ENCODE data around the gene ATMIN. TPM values are rescaled to one million over a fixed set of nuclear protein-coding genes. Genes with fewer than 3 reads are reported as not detected.
A peak's percentile ranks its signal among the peaks of the same experiment; 100 is the strongest.

ATMIN gene, protein sequence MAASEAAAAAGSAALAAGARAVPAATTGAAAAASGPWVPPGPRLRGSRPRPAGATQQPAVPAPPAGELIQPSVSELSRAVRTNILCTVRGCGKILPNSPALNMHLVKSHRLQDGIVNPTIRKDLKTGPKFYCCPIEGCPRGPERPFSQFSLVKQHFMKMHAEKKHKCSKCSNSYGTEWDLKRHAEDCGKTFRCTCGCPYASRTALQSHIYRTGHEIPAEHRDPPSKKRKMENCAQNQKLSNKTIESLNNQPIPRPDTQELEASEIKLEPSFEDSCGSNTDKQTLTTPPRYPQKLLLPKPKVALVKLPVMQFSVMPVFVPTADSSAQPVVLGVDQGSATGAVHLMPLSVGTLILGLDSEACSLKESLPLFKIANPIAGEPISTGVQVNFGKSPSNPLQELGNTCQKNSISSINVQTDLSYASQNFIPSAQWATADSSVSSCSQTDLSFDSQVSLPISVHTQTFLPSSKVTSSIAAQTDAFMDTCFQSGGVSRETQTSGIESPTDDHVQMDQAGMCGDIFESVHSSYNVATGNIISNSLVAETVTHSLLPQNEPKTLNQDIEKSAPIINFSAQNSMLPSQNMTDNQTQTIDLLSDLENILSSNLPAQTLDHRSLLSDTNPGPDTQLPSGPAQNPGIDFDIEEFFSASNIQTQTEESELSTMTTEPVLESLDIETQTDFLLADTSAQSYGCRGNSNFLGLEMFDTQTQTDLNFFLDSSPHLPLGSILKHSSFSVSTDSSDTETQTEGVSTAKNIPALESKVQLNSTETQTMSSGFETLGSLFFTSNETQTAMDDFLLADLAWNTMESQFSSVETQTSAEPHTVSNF
- 46.9 and 59.6 TPM in 2 replicates for total RNA-seq (2014; rRNA removed; shearing (Covaris generic))

DNA sequence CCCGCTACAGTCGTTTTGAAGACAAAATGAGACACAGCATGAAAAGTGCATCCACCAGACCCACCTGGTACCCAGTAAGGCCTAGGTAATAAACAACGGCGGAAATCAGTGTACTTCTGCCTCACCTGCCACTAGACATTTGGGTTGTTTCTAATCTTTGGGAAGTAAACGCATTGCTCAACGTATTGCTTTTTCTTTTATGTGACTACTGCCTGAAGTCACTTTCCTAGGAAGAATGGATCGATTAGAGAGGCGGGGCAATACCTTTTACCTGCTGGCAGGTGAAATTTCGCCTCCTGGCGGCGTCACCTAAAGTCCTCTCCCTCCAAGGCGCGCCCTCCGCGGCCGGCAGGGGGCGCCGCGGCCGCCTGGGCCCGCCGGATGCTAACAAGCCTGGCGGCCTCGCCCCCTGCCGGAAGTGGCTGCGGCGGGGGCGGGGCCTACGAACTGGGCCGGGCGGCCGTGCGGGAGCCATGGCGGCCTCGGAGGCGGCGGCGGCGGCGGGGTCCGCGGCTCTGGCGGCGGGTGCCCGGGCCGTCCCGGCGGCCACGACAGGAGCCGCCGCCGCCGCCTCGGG, at the start of gene ATMIN:
ATMIN (plus strand) TSS at position 445 of the 577 bp plus-strand sequence; CDS start at position 474, 29 bp downstream.
- DNase-seq (ENCODE audit: low spot score) = peak; percentile 83
- in situ Hi-C loops (cut with HindIII; ENCODE audit: low sequenced_read_pairs) = no loop called here

DNA sequence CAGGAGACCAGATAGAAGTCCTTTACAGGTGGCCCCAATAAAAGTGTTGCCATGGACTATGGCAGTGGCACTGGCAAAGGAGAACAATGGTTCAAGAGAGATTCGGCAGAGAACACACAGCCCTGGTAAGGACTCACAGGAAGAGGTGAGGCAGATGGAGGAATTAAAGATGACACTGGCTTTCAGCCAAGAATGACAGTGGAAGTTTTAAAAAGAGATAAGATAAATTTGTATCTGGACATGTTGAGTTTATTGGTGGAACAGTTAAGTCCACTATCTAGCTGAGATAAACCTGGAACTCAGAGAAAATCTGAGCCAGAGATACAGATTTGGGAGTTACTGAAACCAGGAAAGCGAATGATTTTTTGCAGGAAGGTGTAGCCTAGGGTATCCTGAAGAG, 49.1 kb upstream of the ATMIN start:
- in situ Hi-C loops (cut with HindIII; ENCODE audit: low sequenced_read_pairs) = no loop called here
- DNase-seq (ENCODE audit: low spot score) = peak; percentile 23

DNA sequence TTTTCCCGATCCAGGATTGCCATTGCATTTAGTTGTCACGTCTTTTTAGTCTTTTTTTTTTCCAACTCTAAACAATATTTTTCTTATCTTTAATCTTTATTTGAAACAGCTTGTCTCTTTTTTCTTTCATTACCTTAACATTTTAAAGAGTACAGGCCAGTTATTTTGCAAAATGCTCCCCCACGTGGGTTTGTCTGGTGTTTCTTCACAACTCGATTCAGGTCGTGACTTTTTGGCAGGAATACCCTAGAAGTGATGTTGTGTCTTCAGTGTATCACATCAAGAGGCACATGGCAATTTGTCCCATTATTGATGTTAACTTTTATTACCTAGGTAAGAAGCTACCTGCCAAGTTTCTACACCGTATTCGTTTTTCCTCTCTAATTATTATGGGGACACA, 46.9 kb upstream of the ATMIN start:
- DNase-seq (ENCODE audit: low spot score) = no peak
- in situ Hi-C loops (cut with HindIII; ENCODE audit: low sequenced_read_pairs) = no loop called here

DNA sequence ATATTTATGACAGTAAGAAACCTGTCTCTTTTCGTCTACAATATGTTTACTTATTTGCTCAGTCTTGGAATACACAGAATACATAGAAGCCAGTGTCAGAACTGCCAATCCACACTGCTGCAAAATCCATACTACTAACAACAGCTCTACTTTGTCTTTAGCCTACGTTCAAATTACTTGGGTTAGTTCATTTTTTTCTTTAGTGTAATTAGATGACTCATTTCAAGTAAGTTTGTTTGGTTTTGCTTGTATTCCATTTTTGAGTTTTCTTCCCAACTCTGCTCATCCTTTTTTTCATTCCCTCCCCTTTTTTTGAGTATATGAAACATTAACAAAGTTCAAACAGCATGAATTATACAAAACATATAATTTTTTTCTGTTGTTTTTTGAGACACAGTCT, 45.8 kb upstream of the ATMIN start:
- DNase-seq (ENCODE audit: low spot score) = no peak
- in situ Hi-C loops (cut with HindIII; ENCODE audit: low sequenced_read_pairs) = no loop called here

DNA sequence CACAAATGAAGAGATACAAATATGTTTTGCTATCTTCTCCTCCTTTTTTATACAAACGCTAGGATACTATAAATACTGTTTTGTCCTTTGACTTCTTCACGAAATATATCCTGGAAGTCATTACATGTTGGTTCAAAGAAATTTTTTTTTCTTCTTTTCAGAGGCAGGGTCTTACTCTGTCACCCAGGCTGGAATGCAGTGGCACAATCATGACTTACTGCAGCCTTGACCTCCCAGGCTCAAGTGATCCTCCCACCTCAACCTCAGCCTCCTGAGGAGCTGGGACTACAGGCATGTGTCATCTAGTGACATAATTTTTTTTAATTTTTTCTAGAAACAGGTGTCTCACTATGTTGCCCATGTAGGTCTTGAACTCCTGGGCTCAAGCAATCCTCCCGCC, 45.1 kb upstream of the ATMIN start:
- in situ Hi-C loops (cut with HindIII; ENCODE audit: low sequenced_read_pairs) = no loop called here
- DNase-seq (ENCODE audit: low spot score) = no peak

DNA sequence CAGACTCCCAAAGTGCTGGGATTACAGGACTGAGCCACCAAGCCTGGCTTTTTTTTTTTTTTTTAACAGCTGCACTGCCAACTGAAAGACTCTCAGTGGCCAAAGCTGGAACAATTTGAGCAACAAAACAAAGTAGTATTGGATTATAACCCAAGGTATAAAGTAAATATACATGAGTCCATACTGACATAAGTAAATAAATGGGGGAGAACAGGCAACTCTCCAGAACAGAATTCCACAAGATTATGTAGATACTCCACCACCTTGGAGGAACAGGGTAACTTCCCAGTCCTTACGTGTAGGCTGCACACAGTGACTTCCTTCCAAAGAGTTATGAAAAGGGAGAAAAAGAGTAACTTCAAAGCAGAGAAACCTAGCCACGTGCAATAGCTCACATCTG, 44.7 kb upstream of the ATMIN start:
- no peak for DNase-seq (ENCODE audit: low spot score)

DNA sequence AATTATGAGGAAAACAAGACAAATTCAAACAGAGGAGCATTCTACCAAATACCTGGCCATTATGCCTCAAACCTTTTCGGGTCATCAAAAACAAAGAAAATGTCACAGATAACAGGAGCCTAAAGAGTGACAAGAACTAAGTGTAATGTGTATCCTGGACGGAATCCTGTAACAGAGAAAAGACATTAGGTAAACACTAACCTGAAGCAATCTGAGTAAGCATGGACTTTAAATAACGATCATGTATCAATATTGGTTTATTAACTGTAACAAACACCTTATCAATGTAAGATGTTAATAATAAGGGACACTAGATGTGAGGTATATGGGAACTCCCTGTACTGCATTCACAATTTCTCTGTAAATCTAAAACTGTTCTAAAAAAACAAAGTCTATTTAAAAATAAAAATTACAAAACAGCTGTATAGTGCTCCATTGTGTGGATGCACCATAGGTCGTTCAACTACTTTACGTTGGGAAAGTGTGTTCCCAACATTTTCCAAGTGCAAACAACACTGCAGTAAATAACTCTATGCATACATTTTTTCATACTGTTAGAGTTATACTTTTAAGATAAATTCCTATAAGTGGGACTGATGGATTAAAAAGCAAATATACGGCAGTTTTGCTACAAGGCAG, 43.7 kb upstream of the ATMIN start:
- in situ Hi-C loops (cut with HindIII; ENCODE audit: low sequenced_read_pairs) = no loop called here
- no peak for DNase-seq (ENCODE audit: low spot score)

More for the DNA sequence above, 44.7 kb upstream of the ATMIN start:
- in situ Hi-C loops (cut with HindIII; ENCODE audit: low sequenced_read_pairs) = no loop called here

DNA sequence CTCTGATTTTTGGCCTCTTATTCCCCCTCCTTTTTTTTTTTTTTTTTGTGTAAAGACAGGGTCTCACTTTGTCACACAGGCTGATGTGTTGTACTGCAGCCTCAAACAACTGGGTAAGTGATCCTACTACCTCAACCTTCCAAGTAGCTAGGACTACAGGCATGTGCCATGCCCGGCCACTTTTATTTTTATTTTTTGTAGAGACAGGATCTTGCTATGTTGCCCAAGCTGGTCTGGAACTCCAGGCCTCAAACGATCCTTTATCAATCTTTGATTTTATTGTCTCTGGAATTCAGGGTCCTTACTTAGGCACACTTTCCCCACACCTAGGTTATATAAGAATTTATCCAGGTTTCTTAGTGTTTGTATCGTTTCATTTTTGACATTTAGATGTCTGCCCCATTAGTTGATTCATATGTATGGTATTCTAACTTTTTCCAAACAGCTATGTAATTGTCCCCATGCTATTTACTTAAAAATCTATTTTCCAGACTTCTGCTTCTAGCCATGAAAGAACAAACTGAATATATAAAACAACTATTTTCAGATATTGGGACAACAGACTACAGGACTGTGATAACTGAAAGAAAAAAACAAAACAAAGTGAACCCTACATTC, 42.9 kb upstream of the ATMIN start:
- no peak for DNase-seq (ENCODE audit: low spot score)
- in situ Hi-C loops (cut with HindIII; ENCODE audit: low sequenced_read_pairs) = no loop called here

DNA sequence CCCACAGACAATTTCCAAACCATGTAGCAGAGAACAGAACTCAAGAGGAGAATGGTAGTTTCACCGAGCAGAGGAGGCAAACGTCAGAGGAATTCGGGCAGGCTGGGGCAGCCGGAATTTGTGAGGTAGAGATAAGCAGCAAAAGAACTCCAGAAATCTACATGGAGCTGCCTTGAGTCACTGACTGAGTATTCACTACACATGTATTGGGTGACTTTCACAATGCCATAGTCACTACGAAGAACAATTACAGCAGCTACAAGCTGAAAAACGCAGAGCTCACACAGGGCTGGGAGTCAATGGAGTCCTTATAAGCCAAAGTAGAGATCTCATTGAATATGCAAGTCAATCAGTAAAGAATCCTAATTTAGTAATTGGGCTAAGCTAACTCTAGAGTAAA, 42.3 kb upstream of the ATMIN start:
- DNase-seq (ENCODE audit: low spot score) = no peak
- in situ Hi-C loops (cut with HindIII; ENCODE audit: low sequenced_read_pairs) = no loop called here

DNA sequence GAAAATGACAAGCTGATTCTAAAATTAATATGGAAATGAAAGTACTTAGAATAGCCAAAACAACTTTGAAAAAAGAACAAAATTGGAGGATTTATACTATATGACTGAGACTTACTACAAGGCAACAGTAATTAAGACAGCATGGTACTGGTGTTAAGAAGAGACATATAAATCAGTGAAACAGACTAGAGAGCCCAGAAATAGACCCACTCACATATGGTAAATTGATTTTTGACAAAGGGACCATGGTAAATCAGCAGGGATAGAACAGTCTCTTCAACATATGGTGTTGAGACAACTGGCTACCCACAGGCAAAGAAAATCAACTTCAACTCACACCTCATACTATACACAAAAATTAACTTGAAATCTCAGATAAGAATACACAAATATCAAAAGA, 41.8 kb upstream of the ATMIN start:
- no peak for DNase-seq (ENCODE audit: low spot score)
- in situ Hi-C loops (cut with HindIII; ENCODE audit: low sequenced_read_pairs) = no loop called here

DNA sequence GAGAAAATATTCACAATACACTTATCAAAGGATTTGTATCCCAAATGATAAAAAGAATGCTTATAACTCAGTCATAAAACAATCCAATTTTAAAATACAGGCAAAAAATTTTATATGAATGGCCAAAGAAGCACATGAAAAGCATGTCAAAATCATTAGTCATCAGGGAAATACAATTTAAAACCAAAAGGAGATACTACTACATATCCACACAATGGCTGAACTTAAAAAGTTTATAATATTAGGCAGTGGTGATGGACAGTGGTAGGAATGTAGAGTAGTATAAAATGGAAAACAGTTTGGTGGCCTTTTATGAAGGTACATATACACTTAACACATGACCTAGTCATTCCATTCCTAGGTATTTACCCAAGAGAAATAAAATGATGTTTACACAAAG, 41.2 kb upstream of the ATMIN start:
- DNase-seq (ENCODE audit: low spot score) = no peak
- in situ Hi-C loops (cut with HindIII; ENCODE audit: low sequenced_read_pairs) = no loop called here

DNA sequence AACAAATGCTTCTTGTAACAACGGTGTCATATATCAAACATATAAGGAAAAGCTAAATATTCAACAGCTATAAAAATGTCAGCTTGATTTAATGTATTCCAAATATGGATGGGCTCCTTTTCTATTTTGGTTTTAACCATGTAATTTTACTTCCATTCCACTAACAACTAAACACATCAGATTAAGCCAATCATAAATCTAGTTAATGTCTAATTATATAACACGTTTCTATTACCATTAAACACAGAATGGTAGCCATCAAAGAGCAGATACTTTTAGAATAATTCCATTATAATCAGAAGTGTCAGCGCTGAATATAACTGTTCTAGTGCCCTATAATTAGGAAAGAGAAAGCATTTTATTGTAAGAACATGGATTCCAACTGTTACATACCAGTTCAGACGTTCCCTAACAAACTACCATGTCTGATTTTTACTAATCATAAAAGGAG, 38.9 kb upstream of the ATMIN start:
- DNase-seq (ENCODE audit: low spot score) = no peak
- in situ Hi-C loops (cut with HindIII; ENCODE audit: low sequenced_read_pairs) = no loop called here

DNA sequence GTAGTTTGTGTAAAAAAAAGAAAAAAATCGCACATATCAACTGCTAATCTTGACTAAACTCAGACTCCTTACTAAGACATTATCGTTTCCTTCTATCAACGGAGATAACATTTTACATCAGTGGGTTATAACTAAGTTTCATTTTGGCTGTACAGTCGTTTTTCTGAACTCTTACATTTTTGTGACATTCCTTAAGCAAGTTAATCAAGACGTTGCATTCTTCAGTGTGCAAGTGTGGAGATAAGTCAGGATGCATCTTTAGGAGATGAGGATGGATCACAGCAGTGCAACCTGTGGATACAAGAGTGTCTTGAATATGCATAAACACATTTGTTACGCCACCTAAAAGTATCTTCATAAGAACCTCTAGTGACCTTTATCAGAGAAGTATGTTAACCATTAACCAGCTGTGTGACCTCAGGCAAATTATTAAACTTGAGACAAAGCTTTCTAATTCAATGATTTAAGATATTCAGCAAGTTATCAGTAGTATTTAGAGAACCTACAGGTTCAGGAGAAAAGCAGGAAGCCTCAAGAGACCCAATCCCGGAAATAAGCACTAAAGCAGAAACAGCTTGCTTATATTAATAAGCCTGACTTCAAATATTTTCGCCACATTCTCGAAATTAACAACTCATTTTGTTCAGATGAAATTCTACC, 38.4 kb upstream of the ATMIN start:
- no peak for DNase-seq (ENCODE audit: low spot score)
- in situ Hi-C loops (cut with HindIII; ENCODE audit: low sequenced_read_pairs) = no loop called here

DNA sequence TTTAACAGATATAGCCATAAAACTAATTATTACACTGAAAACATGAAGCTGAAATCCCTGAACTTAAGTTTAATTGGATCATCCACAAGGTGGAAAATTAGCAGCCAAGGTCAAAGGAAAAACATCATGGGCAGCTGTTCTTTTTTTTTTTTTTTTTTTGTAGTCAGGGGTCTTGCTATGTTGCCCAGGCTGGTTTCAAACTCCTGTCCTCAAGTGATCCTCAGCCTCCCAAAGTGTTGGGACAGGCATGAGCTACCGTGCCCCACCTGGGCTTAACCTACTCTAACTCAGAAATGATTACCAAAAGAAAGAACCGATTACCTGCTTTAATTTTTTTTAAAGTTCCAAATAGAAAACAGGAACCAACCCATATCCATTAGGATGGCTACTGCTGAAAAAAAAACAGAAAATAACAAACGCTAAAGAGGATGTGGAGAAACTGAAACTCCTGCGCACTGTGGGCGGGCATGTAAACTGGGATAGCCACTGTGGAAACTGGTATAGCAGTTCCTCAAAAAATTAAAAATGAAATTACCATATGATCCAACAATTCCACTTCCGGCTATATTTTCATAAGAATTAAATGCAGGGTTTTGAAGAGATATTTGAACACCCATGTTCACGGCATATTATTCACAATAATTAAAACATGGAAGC, 37.5 kb upstream of the ATMIN start:
- no peak for DNase-seq (ENCODE audit: low spot score)
- in situ Hi-C loops (cut with HindIII; ENCODE audit: low sequenced_read_pairs) = no loop called here

DNA sequence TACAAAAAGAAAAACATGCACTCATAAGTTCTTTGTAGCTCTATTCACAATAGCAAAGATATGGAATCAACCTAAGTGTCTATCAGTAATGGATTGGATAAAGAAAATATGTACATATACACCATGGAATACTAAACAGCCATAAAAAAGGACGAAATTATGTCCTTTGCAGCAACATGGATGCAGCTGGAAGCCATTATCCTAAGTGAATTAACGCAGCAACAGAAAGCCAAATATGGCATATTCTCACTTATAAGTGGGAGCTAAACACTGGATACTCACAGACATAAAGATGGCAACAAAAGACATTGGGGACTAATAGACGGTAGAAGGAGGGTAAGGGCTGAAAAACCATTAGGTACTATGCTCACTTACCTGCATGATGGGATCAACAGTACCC, 34.8 kb upstream of the ATMIN start:
- in situ Hi-C loops (cut with HindIII; ENCODE audit: low sequenced_read_pairs) = no loop called here
- no peak for DNase-seq (ENCODE audit: low spot score)

DNA sequence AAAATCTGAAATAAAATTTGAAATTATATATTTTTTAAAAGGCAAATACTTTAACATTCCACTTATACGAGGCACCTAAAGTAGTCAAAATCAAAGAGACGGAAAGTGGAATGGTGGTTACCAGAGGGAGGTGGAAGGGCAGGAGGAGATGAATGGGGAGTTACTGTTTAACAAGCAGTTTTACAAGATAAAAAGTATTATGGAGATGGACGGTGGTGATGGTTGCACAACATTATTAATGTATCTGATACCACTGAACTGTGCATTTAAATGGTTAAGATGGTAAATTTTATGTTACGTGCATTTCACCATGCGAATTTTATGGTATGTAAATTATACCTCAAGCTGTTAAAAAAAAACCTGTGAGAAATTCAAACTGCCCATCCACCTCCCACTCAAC, 34.3 kb upstream of the ATMIN start:
- in situ Hi-C loops (cut with HindIII; ENCODE audit: low sequenced_read_pairs) = no loop called here
- DNase-seq (ENCODE audit: low spot score) = no peak

DNA sequence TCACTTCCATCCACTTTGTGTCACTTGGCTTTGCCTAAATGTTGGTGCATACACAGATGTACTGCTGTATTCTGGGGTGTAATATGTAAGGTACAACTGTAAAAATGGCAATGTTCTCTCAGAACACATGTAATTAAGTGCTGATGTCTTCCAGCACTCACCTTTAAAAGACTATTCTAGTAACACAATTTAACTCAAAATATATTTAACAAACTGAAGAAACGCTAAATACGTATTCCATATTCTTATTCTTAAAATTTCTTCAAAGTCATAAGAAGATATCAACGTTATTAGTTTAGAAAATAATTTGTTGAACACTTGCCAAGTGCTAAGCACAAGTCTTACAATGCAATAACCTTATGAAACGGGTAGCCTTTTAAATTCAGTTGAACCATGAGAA, 32.6 kb upstream of the ATMIN start:
- DNase-seq (ENCODE audit: low spot score) = no peak
- in situ Hi-C loops (cut with HindIII; ENCODE audit: low sequenced_read_pairs) = no loop called here
